CD4-positive, alpha-beta memory T cell (primary cell): Measurements from ENCODE around the gene DNAAF8. TPM values are rescaled to one million over a fixed set of nuclear protein-coding genes. Genes with fewer than 3 reads are reported as not detected.

ENCODE experiments used
- CTCF ChIA-PET: fragments of 350-600 bp; sonication (Branson Sonifier 250); formaldehyde crosslinking; loops from one replicate; lab custom pipeline; 2021; ENCODE audit warnings: inconsistent platforms; ENCODE audit not compliant: partially characterized antibody; lab: Charles Lee
- POLR2A ChIA-PET: fragments of 350-600 bp; sonication (Branson Sonifier 250); formaldehyde crosslinking; loops from one replicate; lab custom pipeline; 2021; ENCODE audit not compliant: partially characterized antibody; lab: Charles Lee
- DNase-seq, 5 donors: peaks; one replicate each; pipeline versions ENCODE4 v3.0.0 to v3.0.0-alpha.2; 2020 to 2022; ENCODE audit warnings: mixed read lengths in 1 of 5
- H3K27ac ChIP-seq: one replicate; pipeline ENCODE4 v1.7.0; 2013; ENCODE audit warnings: low read depth, low read length
- H3K27me3 ChIP-seq: 2 replicates; pipeline ENCODE4 v1.7.0; 2013; ENCODE audit warnings: mild to moderate bottlenecking, low read length, moderate library complexity; ENCODE audit not compliant: insufficient read depth
- H3K36me3 ChIP-seq: 2 replicates; pipeline ENCODE4 v1.7.0; 2013; ENCODE audit warnings: mild to moderate bottlenecking, low read length, moderate library complexity; ENCODE audit not compliant: insufficient read depth
- H3K4me1 ChIP-seq: 2 replicates; pipeline ENCODE4 v1.7.0; 2013; ENCODE audit warnings: mild to moderate bottlenecking, low read length, moderate library complexity; ENCODE audit not compliant: insufficient read depth
- H3K4me3 ChIP-seq, 2 donors: one replicate each; pipeline ENCODE4 v1.7.0; 2013; ENCODE audit warnings: low read length in 2 of 2, mild to moderate bottlenecking in 1 of 2
- H3K9me3 ChIP-seq, 2 donors: one replicate each; pipeline ENCODE4 v1.7.0; 2013; ENCODE audit warnings: low read length in 2 of 2, control low read depth in 1 of 2; ENCODE audit not compliant: control insufficient read depth in 1 of 2
- H3K27ac Mint-ChIP-seq, 7 donors: one replicate each; pipeline ENCODE4 v1.8.0; 2020 to 2021; ENCODE audit warnings: mixed read lengths in 7 of 7, mild to moderate bottlenecking in 6 of 7, inconsistent platforms in 3 of 7, moderate library complexity in 3 of 7
- H3K27me3 Mint-ChIP-seq, 2 donors: one replicate each; pipeline ENCODE4 v1.8.0; 2020 to 2021; ENCODE audit warnings: mixed read lengths in 2 of 2
- H3K36me3 Mint-ChIP-seq, 2 donors: one replicate each; pipeline ENCODE4 v1.8.0; 2020 to 2021; ENCODE audit warnings: mixed read lengths in 2 of 2, inconsistent platforms in 1 of 2, mild to moderate bottlenecking in 1 of 2
- H3K4me1 Mint-ChIP-seq, 4 donors: one replicate each; pipeline ENCODE4 v1.8.0; 2020 to 2021; ENCODE audit warnings: mixed read lengths in 4 of 4, mild to moderate bottlenecking in 1 of 4
- H3K4me3 Mint-ChIP-seq, 8 donors: one replicate each; pipeline ENCODE4 v1.8.0; 2020 to 2021; ENCODE audit warnings: mixed read lengths in 8 of 8, mild to moderate bottlenecking in 7 of 8, moderate library complexity in 6 of 8, inconsistent platforms in 3 of 8
- H3K9me3 Mint-ChIP-seq, 8 donors: one replicate each; pipeline ENCODE4 v1.8.0; 2020 to 2021; ENCODE audit warnings: mixed read lengths in 8 of 8, mild to moderate bottlenecking in 5 of 8, inconsistent platforms in 3 of 8, moderate library complexity in 1 of 8
- intact Hi-C: fragments of 100-400 bp; cut with micrococcal nuclease; formaldehyde crosslinking; loops from one replicate; pipeline ENCODE4 v1.15.1; 2023
- polyA plus RNA-seq, 2 donors: library from polyadenylated mRNA; unstranded; fragments of 300-500 nt; fragmentation: Illumina TruSeq; gene quantifications; one replicate each; pipeline ENCODE4 v1.2.3, GENCODE V29; 2021
- total RNA-seq, 2 experiments: library from RNA; stranded (reverse); gene quantifications; one replicate each; pipeline ENCODE4 v1.2.3, GENCODE V29; 2021

The DNAAF8 gene
- total and polyA plus RNA-seq, 4 experiments from 2014 or later: 0.11 to 0.64 (median 0.12) TPM; not detected in 1

- H3K4me3 Mint-ChIP-seq: no peak overlapping the region
- Histone ChIP-seq H3K27me3 (no peaks in the 10 kb centered on the region), H3K27ac (no peak overlapping the region), H3K4me1 (no peaks in the 10 kb centered on the region), H3K9me3 (no peaks in the 10 kb centered on the region), H3K36me3 (no peaks in the 10 kb centered on the region), H3K4me3 (no peak overlapping the region)
- intact Hi-C loops: no loop called here
- DNase-seq: no peak
- H3K27ac Mint-ChIP-seq: no peak overlapping the region
- H3K4me1 Mint-ChIP-seq: peaks cover 5 to 30% (median 16%) of the 10 kb centered on the region in 4 donors
- no peaks in the 10 kb centered on the region for H3K36me3 Mint-ChIP-seq
- ChIA-PET CTCF (no interaction called here), POLR2A (interaction anchor here (2.2 kb wide), 1 partner anchor 10 kb away, joined by 9 read pairs; the partner anchor contains the start of genes ANKS3 and DNAAF8)
- no peaks in the 10 kb centered on the region for H3K9me3 Mint-ChIP-seq
- H3K27me3 Mint-ChIP-seq: peaks cover 0 to 3% of the 10 kb centered on the region in 2 donors
Observed at GRCh38 chr16:4745274-4745569, 10.9 kb downstream of the DNAAF8 start.

- Mint-ChIP-seq H3K36me3 (peaks cover 4 to 5% of the 10 kb centered on the region in 2 donors), H3K27ac (no peak overlapping the region), H3K4me3 (no peak overlapping the region), H3K27me3 (peaks cover 0 to 3% of the 10 kb centered on the region in 2 donors), H3K9me3 (no peaks in the 10 kb centered on the region), H3K4me1 (peaks cover 5 to 30% (median 16%) of the 10 kb centered on the region in 4 donors)
- no peaks in the 10 kb centered on the region for H3K9me3 ChIP-seq
- no peak overlapping the region for H3K27ac ChIP-seq
- no peaks in the 10 kb centered on the region for H3K4me1 ChIP-seq
- no peak for DNase-seq
- intact Hi-C loops: no loop called here
- no peaks in the 10 kb centered on the region for H3K27me3 ChIP-seq
- no peak overlapping the region for H3K4me3 ChIP-seq
- POLR2A ChIA-PET: interaction anchor here (2.2 kb wide), 1 partner anchor 11 kb away, joined by 9 read pairs; the partner anchor contains the start of genes ANKS3 and DNAAF8
- peaks cover 5% of the 10 kb centered on the region for H3K36me3 ChIP-seq
- CTCF ChIA-PET: no interaction called here
Observed at GRCh38 chr16:4746215-4746614, 11.9 kb downstream of the DNAAF8 start.

GRCh38 chr16:4746991-4747574 is 12.7 kb downstream of the DNAAF8 start:
- Mint-ChIP-seq H3K27ac (no peak overlapping the region), H3K27me3 (peaks cover 0 to 3% of the 10 kb centered on the region in 2 donors), H3K9me3 (no peaks in the 10 kb centered on the region), H3K36me3 (peaks cover 8 to 10% of the 10 kb centered on the region in 2 donors), H3K4me1 (peaks cover 5 to 30% (median 16%) of the 10 kb centered on the region in 4 donors), H3K4me3 (no peak overlapping the region)
- Histone ChIP-seq H3K27ac (no peak overlapping the region), H3K4me1 (no peaks in the 10 kb centered on the region), H3K4me3 (no peak overlapping the region), H3K9me3 (no peaks in the 10 kb centered on the region), H3K27me3 (no peaks in the 10 kb centered on the region), H3K36me3 (peaks cover 13% of the 10 kb centered on the region)
- no peak for DNase-seq
- POLR2A ChIA-PET: interaction anchor here (1.0 to 1.4 kb wide), 4 partner anchors 11 to 20 kb away, joined by 3 to 6 read pairs (median 3); partner anchors contain the start of genes ANKS3, DNAAF8 and ZNF500
- intact Hi-C loops: no loop called here
- CTCF ChIA-PET: no interaction called here

GRCh38 chr16:4747906-4748681 is 13.8 kb downstream of the DNAAF8 start:
- no peaks in the 10 kb centered on the region for H3K9me3 ChIP-seq
- H3K36me3 ChIP-seq: peaks cover 20% of the 10 kb centered on the region
- peaks cover 0 to 2% of the 10 kb centered on the region in 2 donors for H3K27me3 Mint-ChIP-seq
- H3K27me3 ChIP-seq: no peaks in the 10 kb centered on the region
- H3K4me1 ChIP-seq: no peaks in the 10 kb centered on the region
- POLR2A ChIA-PET: interaction anchor here (1.0 to 1.4 kb wide), 4 partner anchors 12 to 19 kb away, joined by 3 to 6 read pairs (median 3); partner anchors contain the start of genes ANKS3, DNAAF8 and ZNF500
- H3K4me3 Mint-ChIP-seq: peak overlapping the region in 2 of 8 donors; percentile 22 to 63
- no peak for DNase-seq
- H3K9me3 Mint-ChIP-seq: no peaks in the 10 kb centered on the region
- intact Hi-C loops: no loop called here
- H3K4me1 Mint-ChIP-seq: peaks cover 5 to 25% (median 13%) of the 10 kb centered on the region in 4 donors
- peaks cover 10 to 15% of the 10 kb centered on the region in 2 donors for H3K36me3 Mint-ChIP-seq
- H3K27ac ChIP-seq: no peak overlapping the region
- CTCF ChIA-PET: interaction anchor here (0.7 kb wide), 1 partner anchor 19 kb away, joined by 3 read pairs; no protein-coding TSS in a partner anchor
- no peak overlapping the region for H3K4me3 ChIP-seq
- H3K27ac Mint-ChIP-seq: peak overlapping the region in 6 of 7 donors; percentile 15 to 82 (median 56)

- H3K36me3 Mint-ChIP-seq: peaks cover 14 to 21% of the 10 kb centered on the region in 2 donors
- H3K9me3 Mint-ChIP-seq: no peaks in the 10 kb centered on the region
- intact Hi-C loops: no loop called here
- DNase-seq: no peak
- H3K4me1 Mint-ChIP-seq: peaks cover 1 to 19% (median 8%) of the 10 kb centered on the region in 4 donors
- peaks cover 26% of the 10 kb centered on the region for H3K36me3 ChIP-seq
- no peaks in the 10 kb centered on the region for H3K9me3 ChIP-seq
- H3K4me1 ChIP-seq: no peaks in the 10 kb centered on the region
- peak overlapping the region in 5 of 7 donors; percentile 32 to 78 (median 43) for H3K27ac Mint-ChIP-seq
- H3K27ac ChIP-seq: no peak overlapping the region
- H3K4me3 ChIP-seq: no peak overlapping the region
- H3K27me3 Mint-ChIP-seq: no peaks in the 10 kb centered on the region
- CTCF ChIA-PET: interaction anchor here (0.7 kb wide), 1 partner anchor 18 kb away, joined by 3 read pairs; no protein-coding TSS in a partner anchor
- POLR2A ChIA-PET: interaction anchor here (1.3 kb wide), 1 partner anchor 13 kb away, joined by 3 read pairs; no protein-coding TSS in a partner anchor
- H3K27me3 ChIP-seq: no peaks in the 10 kb centered on the region
- peak overlapping the region in 1 of 8 donors; percentile 13 for H3K4me3 Mint-ChIP-seq
Observed at GRCh38 chr16:4748682-4749411, 14.5 kb downstream of the DNAAF8 start.

GRCh38 chr16:4749700-4750257 is 15.4 kb downstream of the DNAAF8 start:
- no peaks in the 10 kb centered on the region for H3K27me3 Mint-ChIP-seq
- no peaks in the 10 kb centered on the region for H3K9me3 Mint-ChIP-seq
- peaks cover 1 to 19% (median 8%) of the 10 kb centered on the region in 4 donors for H3K4me1 Mint-ChIP-seq
- no peaks in the 10 kb centered on the region for H3K4me1 ChIP-seq
- H3K27ac Mint-ChIP-seq: peak overlapping the region in 1 of 7 donors; percentile 53
- DNase-seq: no peak
- H3K36me3 Mint-ChIP-seq: peaks cover 16 to 21% of the 10 kb centered on the region in 2 donors
- no peaks in the 10 kb centered on the region for H3K9me3 ChIP-seq
- intact Hi-C loops: no loop called here
- CTCF ChIA-PET: no interaction called here
- no peak overlapping the region for H3K4me3 Mint-ChIP-seq
- no peak overlapping the region for H3K27ac ChIP-seq
- no peak overlapping the region for H3K4me3 ChIP-seq
- no peaks in the 10 kb centered on the region for H3K27me3 ChIP-seq
- peaks cover 27% of the 10 kb centered on the region for H3K36me3 ChIP-seq
- POLR2A ChIA-PET: interaction anchor here (0.6 kb wide), 1 partner anchor 12 kb away, joined by 3 read pairs; no protein-coding TSS in a partner anchor
